Liver (tissue), 3 donors: ENCODE data around the gene CIITA.

ENCODE experiments used
- CTCF ChIP-seq: fragments of 150-350 bp; IDR thresholded peaks from 2 replicates; pipeline ENCODE4 v1.5.1; 2017; ENCODE audit warnings: improper control_type of control experiment, low read depth, low read length; ENCODE audit not compliant: missing input control
- JUND ChIP-seq, 2 donors: IDR thresholded peaks; 2 replicates each; pipeline ENCODE4 v1.6.1; 2016; ENCODE audit warnings: antibody characterized with exemption in 2 of 2
- NR2F2 ChIP-seq: IDR thresholded peaks from 2 replicates; pipeline ENCODE4 v1.6.1; 2016; ENCODE audit warnings: antibody characterized with exemption
- TAF1 ChIP-seq: conservative IDR thresholded peaks from 2 replicates; pipeline ENCODE4 v1.6.1; 2016; ENCODE audit warnings: antibody characterized with exemption, mild to moderate bottlenecking
- YY1 ChIP-seq: IDR thresholded peaks from 2 replicates; pipeline ENCODE4 v1.6.1; 2016; ENCODE audit warnings: antibody characterized with exemption, mild to moderate bottlenecking
- donor health status: healthy.
- donor health status: healthy.

- no peak for TF ChIP-seq JUND (IDR thresholded peaks at IDR 0.05)
- TF ChIP-seq CTCF: no peak
- no peak for TF ChIP-seq NR2F2
- TF ChIP-seq YY1: no peak
- TF ChIP-seq TAF1: no peak
Observed at GRCh38 chr16:10876315-10876714, 687 bp upstream of the CIITA start.
